ENCODE data around the gene MELTF.

Gene MELTF

DNA sequence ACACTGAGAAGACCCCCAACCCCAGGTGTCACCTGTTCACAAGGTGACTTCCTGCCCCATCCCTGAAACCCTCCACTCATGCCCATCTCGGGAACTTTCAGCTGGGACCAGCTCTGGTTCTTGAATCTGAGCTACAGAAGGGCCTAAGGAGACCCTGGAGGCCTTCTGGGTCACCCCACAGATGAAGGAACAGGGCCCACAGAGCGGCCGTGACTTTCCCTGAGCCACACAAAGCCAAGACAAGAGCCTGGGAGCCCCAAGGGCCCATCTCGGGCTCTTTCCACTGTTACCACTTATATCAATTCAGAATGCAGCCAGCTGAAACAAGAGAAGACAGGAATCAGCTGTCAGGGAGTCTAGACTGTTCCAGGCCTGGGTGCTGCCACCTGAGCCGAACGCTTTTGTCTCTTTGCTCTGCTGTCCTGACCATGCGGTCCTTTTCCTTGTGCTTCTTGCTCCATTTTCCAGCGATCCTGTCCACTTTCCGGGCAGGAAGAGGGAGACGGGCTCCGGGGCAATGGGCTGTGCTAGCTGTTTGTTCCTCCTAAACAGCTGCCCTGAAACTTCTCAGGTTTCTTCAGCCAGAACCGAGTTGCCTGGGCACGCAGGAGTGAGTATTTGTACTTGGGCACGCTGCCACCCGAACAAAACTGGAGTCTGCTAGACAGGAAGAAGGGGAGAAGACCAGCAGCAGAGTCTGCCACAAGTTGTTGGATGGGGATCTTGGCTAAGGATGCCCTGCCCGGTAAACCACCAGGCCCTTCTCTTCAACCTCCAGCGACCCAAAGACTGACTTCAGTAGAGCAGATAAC, 33.0 kb downstream of the MELTF start:
- TF ChIP-seq, protein P1, sequence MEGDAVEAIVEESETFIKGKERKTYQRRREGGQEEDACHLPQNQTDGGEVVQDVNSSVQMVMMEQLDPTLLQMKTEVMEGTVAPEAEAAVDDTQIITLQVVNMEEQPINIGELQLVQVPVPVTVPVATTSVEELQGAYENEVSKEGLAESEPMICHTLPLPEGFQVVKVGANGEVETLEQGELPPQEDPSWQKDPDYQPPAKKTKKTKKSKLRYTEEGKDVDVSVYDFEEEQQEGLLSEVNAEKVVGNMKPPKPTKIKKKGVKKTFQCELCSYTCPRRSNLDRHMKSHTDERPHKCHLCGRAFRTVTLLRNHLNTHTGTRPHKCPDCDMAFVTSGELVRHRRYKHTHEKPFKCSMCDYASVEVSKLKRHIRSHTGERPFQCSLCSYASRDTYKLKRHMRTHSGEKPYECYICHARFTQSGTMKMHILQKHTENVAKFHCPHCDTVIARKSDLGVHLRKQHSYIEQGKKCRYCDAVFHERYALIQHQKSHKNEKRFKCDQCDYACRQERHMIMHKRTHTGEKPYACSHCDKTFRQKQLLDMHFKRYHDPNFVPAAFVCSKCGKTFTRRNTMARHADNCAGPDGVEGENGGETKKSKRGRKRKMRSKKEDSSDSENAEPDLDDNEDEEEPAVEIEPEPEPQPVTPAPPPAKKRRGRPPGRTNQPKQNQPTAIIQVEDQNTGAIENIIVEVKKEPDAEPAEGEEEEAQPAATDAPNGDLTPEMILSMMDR (conservative IDR thresholded peaks at IDR 0.05; ENCODE audit: low read length): no peak
- no peak for DNase-seq (ENCODE audit: low read depth)
- H3K4me3 ChIP-seq (ENCODE audit: low read length): no peak overlapping the region

DNA sequence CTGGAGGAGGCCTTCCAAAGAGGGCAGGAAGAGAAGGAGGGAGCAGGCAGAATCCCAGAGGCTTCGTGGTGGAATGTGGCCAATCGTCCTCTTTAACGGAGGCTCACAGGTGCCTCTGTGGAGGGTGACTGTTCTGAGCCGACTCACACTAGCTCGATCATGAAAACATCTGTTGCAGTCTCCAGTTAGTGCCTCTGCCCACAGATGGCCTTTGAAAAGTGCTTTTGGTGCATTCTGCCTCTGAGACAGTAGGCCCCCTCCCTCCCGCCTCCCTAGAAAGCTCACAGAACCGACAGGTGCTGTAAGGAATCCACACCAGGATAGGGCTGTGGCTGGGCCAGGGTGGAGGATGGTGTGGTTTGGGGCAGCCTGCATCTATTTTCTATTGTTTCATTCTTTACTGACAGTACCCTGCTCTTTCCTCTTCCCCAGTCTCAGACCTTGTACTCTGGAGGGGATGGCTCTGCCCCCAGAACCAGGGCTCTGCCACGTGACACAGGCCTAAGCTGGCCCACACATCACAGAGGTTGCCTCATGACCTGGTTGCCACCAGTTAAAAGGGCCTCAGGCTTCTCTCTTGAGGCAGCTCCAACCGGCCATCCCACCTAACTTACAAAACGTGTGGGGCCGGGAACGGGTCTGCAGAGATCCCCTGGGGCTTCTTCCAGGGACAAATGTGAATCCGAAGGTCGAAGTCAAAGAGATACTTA, 33.8 kb downstream of the MELTF start:
- DNase-seq (ENCODE audit: low read depth): no peak
- no peak overlapping the region for H3K4me3 ChIP-seq (ENCODE audit: low read length)
- TF ChIP-seq, protein P1 (conservative IDR thresholded peaks at IDR 0.05; ENCODE audit: low read length): no peak

DNA sequence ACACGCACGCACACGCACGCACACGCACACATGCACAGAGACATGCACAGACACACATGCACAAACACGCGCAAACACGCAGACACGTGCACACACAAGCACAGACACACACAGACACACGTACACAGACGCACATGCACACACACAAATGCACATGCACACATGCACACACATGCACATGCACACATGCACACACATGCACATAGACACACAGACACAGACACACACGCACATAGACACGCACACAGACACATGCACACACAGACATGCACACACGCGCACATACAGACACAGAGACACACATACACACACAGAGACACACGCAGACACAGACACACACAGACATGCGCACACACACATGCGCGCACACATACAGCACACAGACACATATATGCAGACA, 34.6 kb downstream of the MELTF start:
- no peak overlapping the region for H3K4me3 ChIP-seq (ENCODE audit: low read length)
- TF ChIP-seq, protein P1 (conservative IDR thresholded peaks at IDR 0.05; ENCODE audit: low read length): no peak
- no peak for DNase-seq (ENCODE audit: low read depth)

DNA sequence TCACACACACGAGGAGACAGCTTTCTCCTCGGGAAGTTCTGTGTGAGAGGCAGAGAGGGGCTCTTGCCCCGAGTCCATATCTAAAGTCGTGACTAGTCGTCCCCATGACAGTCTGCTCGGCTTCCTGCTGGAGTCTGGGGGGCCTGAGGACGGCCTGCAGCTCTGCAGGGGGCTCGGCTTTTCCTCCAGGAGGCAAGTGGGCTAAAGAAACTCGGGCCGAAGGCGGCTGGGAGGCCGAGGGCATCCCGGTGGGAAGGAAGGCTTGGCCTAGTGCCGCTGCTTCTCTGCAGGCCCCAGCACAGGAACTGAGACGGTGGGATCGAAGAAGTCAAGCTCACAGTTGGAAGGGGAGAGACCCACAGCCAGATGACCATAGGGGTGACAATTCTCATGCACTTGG, 35.6 kb downstream of the MELTF start:
- no peak for DNase-seq (ENCODE audit: low read depth)
- TF ChIP-seq, protein P1 (conservative IDR thresholded peaks at IDR 0.05; ENCODE audit: low read length): no peak
- H3K4me3 ChIP-seq (ENCODE audit: low read length): no peak overlapping the region

DNA sequence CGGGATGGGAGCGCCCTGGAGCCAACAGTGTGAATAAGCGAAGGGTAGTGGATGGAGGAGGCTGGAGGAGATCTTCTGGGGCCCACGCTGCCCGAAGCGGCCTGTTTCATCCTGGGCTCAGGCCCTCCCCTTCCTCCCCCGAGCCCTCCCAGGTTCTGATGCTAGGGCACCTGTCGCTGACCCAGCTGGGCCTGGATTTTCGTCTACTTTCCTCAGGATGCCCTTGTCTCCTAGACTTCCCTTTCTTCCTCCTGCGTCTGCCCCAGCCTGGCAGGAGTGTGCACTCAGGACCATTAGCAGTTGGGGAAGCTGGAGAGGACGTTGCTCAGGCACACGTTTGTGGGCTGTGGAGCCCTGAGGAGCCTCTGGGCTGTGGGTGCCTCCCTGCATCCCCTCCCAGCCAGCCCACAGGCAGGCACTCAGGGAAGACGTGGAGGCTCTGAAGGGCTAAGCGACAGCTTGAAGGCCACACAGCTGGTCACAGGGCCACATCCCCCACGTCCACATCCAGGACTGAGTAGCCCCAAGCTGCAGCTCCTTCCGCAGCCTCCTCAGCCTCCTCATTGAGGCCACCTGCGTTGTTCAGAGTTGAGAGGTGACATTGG, 37.1 kb downstream of the MELTF start:
- TF ChIP-seq, protein P1 (conservative IDR thresholded peaks at IDR 0.05; ENCODE audit: low read length): no peak
- DNase-seq (ENCODE audit: low read depth): no peak
- no peak overlapping the region for H3K4me3 ChIP-seq (ENCODE audit: low read length)

DNA sequence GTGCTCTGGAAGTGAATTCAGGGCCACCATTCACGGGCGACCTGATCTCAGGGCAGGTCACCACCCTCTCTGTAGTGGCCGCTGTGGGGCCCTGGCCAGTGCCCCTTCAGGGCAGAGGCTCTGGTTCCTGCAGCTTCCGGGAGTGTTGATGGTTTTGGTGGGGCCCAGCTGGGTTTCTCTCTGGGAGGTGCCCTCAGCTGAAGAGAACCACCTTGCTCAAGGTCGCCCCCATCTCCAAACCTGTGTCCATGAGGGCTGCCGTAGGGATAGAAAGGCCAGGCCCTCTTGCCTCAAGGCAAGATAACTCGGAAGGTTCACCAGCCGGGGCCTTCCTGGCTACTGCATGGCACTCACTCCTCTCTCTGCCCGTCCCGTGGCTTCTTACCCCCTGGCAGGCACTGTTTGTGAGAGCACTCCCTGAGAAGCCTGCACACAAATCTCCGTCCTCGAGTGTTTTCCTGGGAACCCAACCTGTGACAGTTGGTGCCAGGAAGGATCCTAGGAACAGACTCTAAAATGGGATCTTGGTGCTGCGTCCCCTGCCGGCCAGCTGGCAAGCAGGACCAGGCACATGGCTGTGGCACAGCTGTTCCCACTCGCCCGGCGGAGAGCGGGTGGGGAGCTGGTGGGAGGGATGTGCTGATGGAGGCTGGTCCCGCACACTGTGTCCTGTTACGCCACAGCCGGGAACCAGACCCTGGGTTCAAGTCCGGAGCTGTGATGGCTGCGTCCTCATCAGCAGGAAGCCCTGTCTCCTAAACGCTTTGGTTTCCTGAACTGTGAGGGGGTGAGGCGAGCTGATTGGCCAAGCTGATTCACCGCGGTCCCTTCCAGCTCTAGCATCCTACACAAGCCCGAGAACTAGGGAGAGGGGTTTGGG, 37.8 kb downstream of the MELTF start:
- no peak overlapping the region for H3K4me3 ChIP-seq (ENCODE audit: low read length)
- DNase-seq (ENCODE audit: low read depth): no peak
- TF ChIP-seq, protein P1 (conservative IDR thresholded peaks at IDR 0.05; ENCODE audit: low read length): no peak; the same call in 1 of the 2 replicates

All from AG10803 (cell line).